MM.1S (cell line): ENCODE measurements around the gene FHIT.

Source experiments
- DNase-seq: peaks from one replicate; pipeline ENCODE4 v3.0.0-alpha.2; 2015
- H2AFZ ChIP-seq: fragments of 300-600 bp; sonication (generic); 2 replicates; pipeline ENCODE4 v1.6.0; 2016; ENCODE audit warnings: antibody characterized with exemption, low read length
- H3F3A ChIP-seq: fragments of 300-600 bp; sonication (generic); 2 replicates; pipeline ENCODE4 v1.6.1; 2016; ENCODE audit warnings: mild to moderate bottlenecking, antibody characterized with exemption, low read length, moderate library complexity, mixed read lengths; ENCODE audit not compliant: insufficient read depth
- H3K27ac ChIP-seq: fragments of 300-600 bp; sonication (generic); 2 replicates; pipeline ENCODE4 v1.5.1; 2016; ENCODE audit warnings: mild to moderate bottlenecking, low read length
- H3K27me3 ChIP-seq: fragments of 300-600 bp; sonication (generic); replicated peaks from 2 replicates; pipeline ENCODE4 v1.6.0; 2016; ENCODE audit warnings: low read length; ENCODE audit not compliant: insufficient read depth
- H3K36me3 ChIP-seq: fragments of 300-600 bp; sonication (generic); replicated peaks from 2 replicates; pipeline ENCODE4 v1.6.1; 2016; ENCODE audit warnings: mild to moderate bottlenecking, low read length, mixed read lengths; ENCODE audit not compliant: insufficient read depth
- H3K4me1 ChIP-seq: fragments of 300-600 bp; sonication (generic); 2 replicates; pipeline ENCODE4 v1.6.1; 2016; ENCODE audit warnings: low read length, mixed read lengths
- H3K4me2 ChIP-seq: fragments of 300-600 bp; sonication (generic); 2 replicates; pipeline ENCODE4 v1.6.0; 2016; ENCODE audit warnings: low read depth, low read length
- H3K4me3 ChIP-seq: fragments of 300-600 bp; sonication (generic); 2 replicates; pipeline ENCODE4 v1.5.1; 2016; ENCODE audit warnings: low read length, mixed read lengths
- H3K79me2 ChIP-seq: fragments of 300-600 bp; sonication (generic); 2 replicates; pipeline ENCODE4 v1.6.1; 2016; ENCODE audit warnings: mixed run types, low read length, mixed read lengths
- H3K9ac ChIP-seq: fragments of 300-600 bp; sonication (generic); 2 replicates; pipeline ENCODE4 v1.6.1; 2016; ENCODE audit warnings: low read length, mixed read lengths
- H3K9me2 ChIP-seq: fragments of 300-600 bp; sonication (generic); replicated peaks from 2 replicates; pipeline ENCODE4 v1.6.1; 2016; ENCODE audit warnings: mild to moderate bottlenecking, low read length, mixed read lengths; ENCODE audit not compliant: insufficient read depth
- H3K9me3 ChIP-seq: fragments of 300-600 bp; sonication (generic); replicated peaks from 2 replicates; pipeline ENCODE4 v1.6.1; 2016; ENCODE audit warnings: mild to moderate bottlenecking, low read length, mixed read lengths; ENCODE audit not compliant: insufficient read depth
- H4K20me1 ChIP-seq: fragments of 300-600 bp; sonication (generic); 2 replicates; pipeline ENCODE4 v1.6.1; 2016; ENCODE audit warnings: mild to moderate bottlenecking, low read length, moderate library complexity, mixed read lengths; ENCODE audit not compliant: insufficient read depth
- EZH2 ChIP-seq: fragments of 300-600 bp; sonication (generic); optimal IDR thresholded peaks from 2 replicates; pipeline ENCODE3; 2017; ENCODE audit warnings: low read depth, mild to moderate bottlenecking, antibody characterized with exemption, low read length, mixed read lengths
- EZH2phosphoT487 ChIP-seq: fragments of 300-600 bp; sonication (generic); IDR thresholded peaks from 2 replicates; pipeline ENCODE4 v1.6.1; 2018; ENCODE audit warnings: antibody characterized with exemption, low read length
- TF ChIP-seq, protein P1 (sequence below): fragments of 300-600 bp; sonication (generic); IDR thresholded peaks from 2 replicates; pipeline ENCODE4 v1.5.1; 2016; ENCODE audit warnings: antibody characterized with exemption, low read length, mixed read lengths

Gene FHIT

DNA sequence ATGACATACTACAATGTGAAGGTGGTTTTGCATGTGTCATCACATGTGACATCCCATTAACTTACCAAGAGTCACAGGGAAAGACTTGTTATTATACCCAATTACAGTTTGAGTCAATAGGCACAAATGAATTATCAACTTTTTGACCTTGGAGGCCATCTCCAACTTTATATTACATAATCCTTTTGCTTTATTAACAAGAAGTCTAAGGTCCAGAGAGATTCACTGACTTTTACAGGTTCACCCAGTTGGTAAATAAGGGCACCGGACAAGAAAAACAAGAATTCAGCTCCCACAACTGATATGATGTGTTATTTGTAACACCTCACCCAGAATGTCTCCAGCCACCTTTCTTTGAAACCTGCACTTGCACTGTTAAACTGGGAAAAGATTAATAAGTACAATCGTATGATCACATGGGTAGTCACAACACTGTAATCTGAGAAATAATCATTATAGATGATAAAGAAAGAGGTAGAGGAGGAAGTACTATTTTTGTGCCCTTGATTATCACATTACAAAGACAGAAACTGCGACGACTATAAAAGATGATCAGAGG is 928.9 kb downstream of the FHIT start:
- H4K20me1 ChIP-seq: no peaks in the 10 kb centered on the region
- H3K36me3 ChIP-seq: no peaks in the 10 kb centered on the region
- no peak overlapping the region for H3K9ac ChIP-seq
- no peaks in the 10 kb centered on the region for H3K4me1 ChIP-seq
- TF ChIP-seq EZH2 (no peak), EZH2phosphoT487 (no peak)
- TF ChIP-seq, protein P1, sequence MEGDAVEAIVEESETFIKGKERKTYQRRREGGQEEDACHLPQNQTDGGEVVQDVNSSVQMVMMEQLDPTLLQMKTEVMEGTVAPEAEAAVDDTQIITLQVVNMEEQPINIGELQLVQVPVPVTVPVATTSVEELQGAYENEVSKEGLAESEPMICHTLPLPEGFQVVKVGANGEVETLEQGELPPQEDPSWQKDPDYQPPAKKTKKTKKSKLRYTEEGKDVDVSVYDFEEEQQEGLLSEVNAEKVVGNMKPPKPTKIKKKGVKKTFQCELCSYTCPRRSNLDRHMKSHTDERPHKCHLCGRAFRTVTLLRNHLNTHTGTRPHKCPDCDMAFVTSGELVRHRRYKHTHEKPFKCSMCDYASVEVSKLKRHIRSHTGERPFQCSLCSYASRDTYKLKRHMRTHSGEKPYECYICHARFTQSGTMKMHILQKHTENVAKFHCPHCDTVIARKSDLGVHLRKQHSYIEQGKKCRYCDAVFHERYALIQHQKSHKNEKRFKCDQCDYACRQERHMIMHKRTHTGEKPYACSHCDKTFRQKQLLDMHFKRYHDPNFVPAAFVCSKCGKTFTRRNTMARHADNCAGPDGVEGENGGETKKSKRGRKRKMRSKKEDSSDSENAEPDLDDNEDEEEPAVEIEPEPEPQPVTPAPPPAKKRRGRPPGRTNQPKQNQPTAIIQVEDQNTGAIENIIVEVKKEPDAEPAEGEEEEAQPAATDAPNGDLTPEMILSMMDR: no peak
- H3K4me3 ChIP-seq: no peak overlapping the region
- H3K9me3 ChIP-seq: no peaks in the 10 kb centered on the region
- H3K9me2 ChIP-seq: no peaks in the 10 kb centered on the region
- no peaks in the 10 kb centered on the region for H3K27me3 ChIP-seq
- no peak overlapping the region for H3K27ac ChIP-seq
- no peak overlapping the region for H2AFZ ChIP-seq
- no peak overlapping the region for H3K4me2 ChIP-seq
- no peak for DNase-seq
- no peaks in the 10 kb centered on the region for H3F3A ChIP-seq
- H3K79me2 ChIP-seq: no peaks in the 10 kb centered on the region

- Histone ChIP-seq H3K4me3 (no peak overlapping the region), H4K20me1 (no peaks in the 10 kb centered on the region), H3K27me3 (no peaks in the 10 kb centered on the region), H3K9me3 (no peaks in the 10 kb centered on the region), H3K9ac (no peak overlapping the region), H3K4me2 (no peak overlapping the region), H3K9me2 (no peaks in the 10 kb centered on the region), H3K36me3 (no peaks in the 10 kb centered on the region), H3K27ac (no peak overlapping the region), H3K4me1 (no peaks in the 10 kb centered on the region), H3K79me2 (no peaks in the 10 kb centered on the region), H3F3A (no peaks in the 10 kb centered on the region), H2AFZ (no peak overlapping the region)
- DNase-seq: no peak
- TF ChIP-seq EZH2phosphoT487: no peak
Observed at GRCh38 chr3:60319179-60319858, 931.9 kb downstream of the FHIT start.

DNA sequence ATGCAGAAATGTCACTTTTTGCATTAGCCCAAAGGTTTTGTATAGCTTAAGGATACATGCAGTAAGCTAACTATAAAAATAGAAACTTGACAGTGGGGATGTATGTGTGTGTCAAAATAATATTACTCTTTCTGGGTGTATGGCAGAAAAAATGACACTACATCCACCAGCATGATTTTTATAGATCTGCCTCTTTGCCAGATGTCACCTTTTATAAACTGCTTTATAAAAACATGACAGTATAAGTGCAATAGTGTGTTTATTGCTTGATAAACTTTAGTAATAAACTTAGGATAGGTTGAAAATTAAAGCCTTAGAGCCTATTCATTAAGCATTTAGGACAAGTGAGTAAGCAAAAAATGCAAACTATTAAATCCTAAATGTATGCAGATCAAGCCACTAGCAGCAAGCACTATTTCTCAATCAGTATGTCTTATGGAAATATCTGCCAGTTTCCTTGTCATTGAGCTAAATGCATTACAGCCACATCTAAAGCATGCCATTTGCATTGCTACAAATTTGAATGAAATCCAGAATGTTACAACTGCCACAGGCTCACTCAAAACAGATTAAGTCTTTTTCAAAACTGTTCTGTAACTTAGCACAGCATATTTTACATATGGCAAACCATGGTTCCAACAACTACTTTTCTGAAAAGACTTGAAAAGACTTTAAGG is 935.0 kb downstream of the FHIT start:
- Histone ChIP-seq H3K27me3 (no peaks in the 10 kb centered on the region), H4K20me1 (no peaks in the 10 kb centered on the region), H3K79me2 (no peaks in the 10 kb centered on the region), H3K9me2 (no peaks in the 10 kb centered on the region), H2AFZ (no peak overlapping the region), H3K9me3 (no peaks in the 10 kb centered on the region), H3K9ac (no peak overlapping the region), H3K4me2 (no peak overlapping the region), H3K27ac (no peak overlapping the region), H3K36me3 (no peaks in the 10 kb centered on the region), H3K4me3 (no peak overlapping the region), H3K4me1 (no peaks in the 10 kb centered on the region), H3F3A (no peaks in the 10 kb centered on the region)
- no peak for DNase-seq
- TF ChIP-seq EZH2phosphoT487: no peak
- TF ChIP-seq, protein P1: no peak

- TF ChIP-seq, protein P1: no peak
- no peak for TF ChIP-seq EZH2
- no peak for TF ChIP-seq EZH2phosphoT487
- Histone ChIP-seq H3K9me2 (no peaks in the 10 kb centered on the region), H3K4me3 (no peak overlapping the region), H3K27me3 (no peaks in the 10 kb centered on the region), H2AFZ (no peak overlapping the region), H3K4me1 (no peaks in the 10 kb centered on the region), H3K4me2 (no peak overlapping the region), H3K9me3 (no peaks in the 10 kb centered on the region), H3F3A (no peaks in the 10 kb centered on the region), H3K9ac (no peak overlapping the region), H4K20me1 (no peaks in the 10 kb centered on the region), H3K36me3 (no peaks in the 10 kb centered on the region), H3K27ac (no peak overlapping the region), H3K79me2 (no peaks in the 10 kb centered on the region)
- no peak for DNase-seq
Observed at GRCh38 chr3:60313951-60314461, 937.2 kb downstream of the FHIT start.
